Measurements from ENCODE around the gene SRC.

Gene SRC

DNA sequence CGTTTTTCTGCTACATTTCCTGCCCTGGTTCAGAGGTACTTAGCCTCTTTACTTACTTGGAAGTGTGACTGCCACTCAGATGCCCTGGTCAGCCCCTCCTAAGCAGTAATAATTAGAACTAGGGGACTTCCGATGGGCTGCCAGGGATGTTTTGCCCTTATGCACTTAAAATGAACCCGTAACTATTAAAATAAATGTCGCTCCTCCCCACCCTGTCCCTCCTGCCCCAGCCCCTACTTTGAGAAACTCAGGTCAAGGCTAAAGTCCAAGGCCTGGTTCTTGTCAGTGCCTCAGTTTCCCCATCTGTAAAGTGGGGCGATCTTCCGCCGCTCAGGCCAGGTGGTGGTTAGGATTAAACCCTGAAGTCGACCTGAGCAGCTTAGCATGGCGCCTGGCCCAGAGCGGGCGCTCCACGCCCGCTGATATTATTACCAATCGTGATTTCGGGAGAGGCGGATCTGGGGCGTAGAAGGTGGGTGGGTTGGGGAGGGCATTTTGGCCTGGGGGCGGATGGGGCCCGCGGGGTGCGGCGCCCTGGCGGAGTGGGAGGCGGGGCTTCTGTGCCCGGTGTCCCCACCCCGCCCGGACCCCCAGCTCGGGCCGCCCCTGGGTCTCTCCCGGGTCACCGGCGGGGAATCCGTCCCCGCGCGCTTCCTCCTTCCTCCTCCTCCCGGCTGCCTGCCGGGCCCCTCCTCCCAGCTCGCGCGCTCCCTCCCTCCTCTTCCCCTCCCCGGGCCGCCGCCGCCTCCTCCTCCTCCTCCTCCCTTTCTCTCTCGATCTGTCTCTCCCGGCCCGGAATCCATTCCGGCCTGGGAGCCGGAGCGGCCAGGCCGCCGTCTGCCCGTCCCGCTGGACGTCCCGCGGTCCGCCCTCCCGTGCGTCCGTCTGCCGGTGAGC lies at the start of gene SRC:
Gene SRC, plus strand, starts transcription at position 802 of the 897 bp plus-strand sequence. CDS start 38,014 bp downstream, outside the sequence.
- peaks cover 30% of the 10 kb centered on the region for H3K4me1 Mint-ChIP-seq (ENCODE audit: low read depth)
- H3K4me3 Mint-ChIP-seq: peak within 1 kb of the TSS; percentile 70
- no peaks in the 10 kb centered on the region for H3K9me3 Mint-ChIP-seq

GRCh38 chr20:37296371-37296770 lies 49.6 kb upstream of the SRC start:
- Mint-ChIP-seq H3K9me3 (no peaks in the 10 kb centered on the region), H3K4me3 (no peak overlapping the region), H3K4me1 (ENCODE audit: low read depth) (peaks cover 51% of the 10 kb centered on the region), H3K27me3 (no peaks in the 10 kb centered on the region), H3K27ac (no peak overlapping the region), H3K36me3 (ENCODE audit: low read depth) (peaks cover 47% of the 10 kb centered on the region)

More for the DNA sequence above, at the start of gene SRC:
- Mint-ChIP-seq H3K27me3 (no peaks in the 10 kb centered on the region), H3K36me3 (ENCODE audit: low read depth) (no peaks in the 10 kb centered on the region), H3K27ac (peak within 1 kb of the TSS; percentile 70)

DNA sequence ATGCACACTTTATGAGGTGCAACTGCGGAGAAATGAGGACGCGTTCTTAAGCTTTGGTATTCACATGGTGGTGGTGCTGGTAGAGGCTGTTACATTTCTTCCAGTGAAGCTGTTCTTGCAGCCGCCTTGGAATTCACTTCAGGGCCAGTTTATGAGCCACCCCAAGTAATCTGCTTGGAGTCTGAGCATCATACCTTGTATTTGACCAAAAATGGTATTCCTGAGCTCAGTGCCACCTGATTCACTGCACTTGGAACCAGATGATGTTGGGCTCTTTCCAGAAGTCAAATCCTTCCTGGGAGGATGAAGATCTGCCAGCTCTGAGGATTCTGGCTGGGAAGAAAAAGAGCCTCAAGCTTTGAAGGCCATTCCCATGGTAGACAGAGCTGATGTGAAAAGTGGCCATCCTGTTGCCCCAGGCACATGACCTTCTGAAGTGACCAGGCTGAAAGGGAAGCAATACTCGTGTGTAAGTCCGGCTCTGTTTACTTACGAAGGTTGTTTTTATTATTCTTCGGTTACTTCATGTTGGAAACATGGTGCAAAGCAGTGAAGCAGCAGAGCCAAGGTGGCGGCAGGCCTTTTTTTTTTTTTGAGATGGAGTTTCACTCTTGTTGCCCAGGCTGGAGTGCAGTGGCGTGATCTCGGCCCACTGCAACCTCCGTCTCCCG lies 48.7 kb upstream of the SRC start:
- H3K27me3 Mint-ChIP-seq: no peaks in the 10 kb centered on the region
- H3K4me3 Mint-ChIP-seq: no peak overlapping the region
- H3K9me3 Mint-ChIP-seq: no peaks in the 10 kb centered on the region
- H3K36me3 Mint-ChIP-seq (ENCODE audit: low read depth): peaks cover 47% of the 10 kb centered on the region
- peaks cover 44% of the 10 kb centered on the region for H3K4me1 Mint-ChIP-seq (ENCODE audit: low read depth)
- H3K27ac Mint-ChIP-seq: no peak overlapping the region

GRCh38 chr20:37298190-37298939 lies 47.6 kb upstream of the SRC start:
- Mint-ChIP-seq H3K27me3 (no peaks in the 10 kb centered on the region), H3K4me1 (ENCODE audit: low read depth) (peaks cover 38% of the 10 kb centered on the region), H3K4me3 (no peak overlapping the region), H3K36me3 (ENCODE audit: low read depth) (peaks cover 49% of the 10 kb centered on the region), H3K27ac (no peak overlapping the region), H3K9me3 (no peaks in the 10 kb centered on the region)

DNA sequence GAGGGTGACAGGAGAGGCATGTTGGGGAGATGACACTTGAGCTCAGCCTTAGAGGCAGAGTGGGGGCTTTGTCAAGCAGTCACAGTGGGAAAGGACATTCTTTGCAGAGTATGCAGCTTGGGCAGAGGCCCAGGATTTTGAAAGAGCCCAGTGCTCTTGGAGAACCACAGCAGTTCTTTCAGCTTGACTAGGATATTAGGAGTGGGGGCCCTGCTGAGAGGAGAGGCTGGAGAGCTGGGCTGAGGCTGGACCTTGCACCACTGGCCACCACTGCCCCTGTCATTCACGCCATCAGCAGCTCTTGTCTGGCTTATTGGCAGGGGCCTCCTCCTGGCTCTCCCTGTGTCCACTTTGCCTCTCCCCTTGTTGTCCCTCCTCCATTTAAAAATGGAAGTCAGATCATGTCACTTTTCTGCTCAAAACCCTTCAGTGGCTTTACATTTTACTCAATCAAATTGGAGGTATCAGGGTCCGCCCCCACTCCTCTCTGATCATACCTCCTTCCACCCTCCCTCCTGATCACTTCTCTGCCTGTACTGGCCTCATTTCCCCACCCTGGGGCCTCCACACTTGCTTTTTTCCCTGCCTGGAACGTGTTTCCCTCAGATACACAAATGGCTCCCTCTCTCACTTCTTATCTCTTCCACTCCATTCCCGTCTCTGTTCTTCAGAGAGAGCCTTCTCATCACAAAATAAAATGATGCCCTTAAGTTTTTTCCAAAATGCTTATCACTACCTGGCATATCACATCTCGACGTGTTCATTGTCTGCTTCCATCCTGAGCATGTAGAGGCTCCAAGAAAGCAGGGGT lies 46.0 kb upstream of the SRC start:
- Mint-ChIP-seq H3K27ac (peak overlapping the region; percentile 32), H3K4me3 (no peak overlapping the region), H3K36me3 (ENCODE audit: low read depth) (peaks cover 46% of the 10 kb centered on the region), H3K4me1 (ENCODE audit: low read depth) (peaks cover 23% of the 10 kb centered on the region), H3K27me3 (no peaks in the 10 kb centered on the region), H3K9me3 (no peaks in the 10 kb centered on the region)

- Mint-ChIP-seq H3K27ac (no peak overlapping the region), H3K4me3 (no peak overlapping the region), H3K4me1 (ENCODE audit: low read depth) (peaks cover 11% of the 10 kb centered on the region), H3K36me3 (ENCODE audit: low read depth) (peaks cover 49% of the 10 kb centered on the region), H3K9me3 (no peaks in the 10 kb centered on the region), H3K27me3 (no peaks in the 10 kb centered on the region)
Observed at GRCh38 chr20:37301120-37301519, 44.8 kb upstream of the SRC start.

- peaks cover 54% of the 10 kb centered on the region for H3K36me3 Mint-ChIP-seq (ENCODE audit: low read depth)
Observed at GRCh38 chr20:37301558-37301957, 44.4 kb upstream of the SRC start.

DNA sequence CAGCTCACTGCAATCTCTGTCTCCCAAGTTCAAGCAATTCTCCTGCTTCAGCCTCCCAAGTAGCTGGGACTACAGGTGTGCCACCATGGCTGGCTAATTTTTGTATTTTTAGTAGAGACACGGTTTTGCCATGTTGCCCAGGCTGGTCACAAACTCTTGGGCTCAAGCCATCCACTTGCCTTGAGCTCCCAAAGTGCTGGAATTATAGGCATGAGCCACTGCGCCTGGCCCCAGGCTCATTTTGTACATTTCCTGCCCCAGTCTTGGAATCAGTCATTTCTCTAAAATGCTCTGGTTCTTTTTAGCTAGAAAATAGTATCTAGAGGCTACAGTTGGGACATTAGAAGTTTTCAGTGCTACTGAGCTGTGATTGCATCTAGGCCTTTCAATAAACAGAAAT lies 43.0 kb upstream of the SRC start:
- no peak overlapping the region for H3K27ac Mint-ChIP-seq
- peaks cover 3% of the 10 kb centered on the region for H3K4me1 Mint-ChIP-seq (ENCODE audit: low read depth)
- H3K4me3 Mint-ChIP-seq: no peak overlapping the region
- peaks cover 55% of the 10 kb centered on the region for H3K36me3 Mint-ChIP-seq (ENCODE audit: low read depth)
- no peaks in the 10 kb centered on the region for H3K9me3 Mint-ChIP-seq
- H3K27me3 Mint-ChIP-seq: no peaks in the 10 kb centered on the region

More at GRCh38 chr20:37301558-37301957, 44.4 kb upstream of the SRC start:
- Mint-ChIP-seq H3K4me3 (no peak overlapping the region), H3K27ac (no peak overlapping the region), H3K4me1 (ENCODE audit: low read depth) (peaks cover 6% of the 10 kb centered on the region), H3K27me3 (no peaks in the 10 kb centered on the region), H3K9me3 (no peaks in the 10 kb centered on the region)

DNA sequence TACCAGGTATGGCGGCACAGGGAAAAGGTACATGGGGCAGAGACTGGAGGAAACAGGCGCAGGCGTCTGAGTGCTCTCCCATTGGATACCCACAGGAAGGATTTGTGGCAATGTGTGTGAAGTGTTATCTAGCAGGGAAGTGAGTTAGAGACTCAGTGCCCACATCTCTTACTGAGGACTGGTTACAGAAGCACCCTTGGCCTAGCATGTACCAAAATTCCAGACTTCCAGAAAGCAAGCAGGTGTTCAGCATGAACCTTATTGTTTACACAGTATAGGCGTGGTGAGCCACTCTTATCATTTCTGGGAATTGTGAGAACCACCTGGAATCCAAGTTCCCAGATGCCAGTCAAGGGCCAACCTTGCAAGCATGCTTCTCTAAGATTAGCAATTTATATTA lies 42.3 kb upstream of the SRC start:
- H3K27ac Mint-ChIP-seq: no peak overlapping the region
- H3K4me3 Mint-ChIP-seq: no peak overlapping the region
- H3K9me3 Mint-ChIP-seq: no peaks in the 10 kb centered on the region
- no peaks in the 10 kb centered on the region for H3K27me3 Mint-ChIP-seq
- H3K36me3 Mint-ChIP-seq (ENCODE audit: low read depth): peaks cover 57% of the 10 kb centered on the region
- H3K4me1 Mint-ChIP-seq (ENCODE audit: low read depth): peaks cover 3% of the 10 kb centered on the region

- Mint-ChIP-seq H3K4me3 (no peak overlapping the region), H3K36me3 (ENCODE audit: low read depth) (peaks cover 59% of the 10 kb centered on the region), H3K27ac (no peak overlapping the region), H3K4me1 (ENCODE audit: low read depth) (peaks cover 5% of the 10 kb centered on the region), H3K27me3 (no peaks in the 10 kb centered on the region), H3K9me3 (no peaks in the 10 kb centered on the region)
Observed at GRCh38 chr20:37305079-37305478, 40.9 kb upstream of the SRC start.

DNA sequence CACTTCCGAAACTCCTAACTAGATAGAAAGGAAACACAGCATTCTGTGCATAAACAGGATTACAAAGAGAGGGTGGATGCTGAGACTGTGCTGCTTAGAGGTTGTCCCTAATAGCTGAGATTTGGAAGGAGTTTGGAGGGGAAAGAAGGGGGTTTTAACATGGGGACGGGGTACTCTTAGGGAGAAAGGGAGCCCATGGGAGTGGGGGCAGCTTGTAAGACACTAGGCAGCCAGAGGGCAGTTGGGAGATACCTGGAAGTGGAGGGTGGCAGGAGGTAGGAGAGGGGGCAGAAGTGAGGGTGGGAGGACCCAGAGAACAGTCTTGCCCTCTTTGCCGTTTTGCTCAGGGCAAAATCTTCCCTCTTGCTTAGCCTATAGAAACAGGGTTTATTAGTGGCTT lies 40.1 kb upstream of the SRC start:
- no peaks in the 10 kb centered on the region for H3K27me3 Mint-ChIP-seq
- H3K4me3 Mint-ChIP-seq: no peak overlapping the region
- H3K9me3 Mint-ChIP-seq: no peaks in the 10 kb centered on the region
- peaks cover 5% of the 10 kb centered on the region for H3K4me1 Mint-ChIP-seq (ENCODE audit: low read depth)
- H3K27ac Mint-ChIP-seq: no peak overlapping the region
- H3K36me3 Mint-ChIP-seq (ENCODE audit: low read depth): peaks cover 58% of the 10 kb centered on the region

GRCh38 chr20:37308086-37309050 lies 37.6 kb upstream of the SRC start:
- peak overlapping the region; percentile 22 for H3K27ac Mint-ChIP-seq
- H3K9me3 Mint-ChIP-seq: no peaks in the 10 kb centered on the region
- peaks cover 8% of the 10 kb centered on the region for H3K4me1 Mint-ChIP-seq (ENCODE audit: low read depth)
- peaks cover 48% of the 10 kb centered on the region for H3K36me3 Mint-ChIP-seq (ENCODE audit: low read depth)
- H3K27me3 Mint-ChIP-seq: no peaks in the 10 kb centered on the region
- no peak overlapping the region for H3K4me3 Mint-ChIP-seq

DNA sequence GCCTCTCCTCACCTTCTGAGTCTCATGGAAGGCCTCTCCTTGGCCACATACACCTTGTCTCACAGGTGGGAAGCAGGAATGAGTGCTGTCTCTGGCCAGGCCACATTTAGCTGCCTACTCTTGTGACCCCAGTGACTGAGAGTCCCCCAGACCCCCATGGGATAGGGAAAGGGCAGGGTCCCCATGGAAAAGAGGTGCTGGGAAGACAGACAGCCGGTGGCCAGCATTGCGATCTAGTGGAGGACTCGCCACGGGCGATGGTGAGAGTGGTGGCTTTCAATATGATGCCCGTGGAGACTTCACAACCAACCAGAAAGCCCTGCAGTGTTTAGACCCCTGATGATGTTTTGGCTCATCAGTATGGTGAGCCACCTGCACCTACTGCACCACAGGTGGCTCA lies 36.6 kb upstream of the SRC start:
- Mint-ChIP-seq H3K4me3 (no peak overlapping the region), H3K36me3 (ENCODE audit: low read depth) (peaks cover 42% of the 10 kb centered on the region), H3K27me3 (no peaks in the 10 kb centered on the region), H3K9me3 (no peaks in the 10 kb centered on the region), H3K4me1 (ENCODE audit: low read depth) (peaks cover 15% of the 10 kb centered on the region), H3K27ac (no peak overlapping the region)

Data from stimulated activated naive CD8-positive, alpha-beta T cell treated with anti-CD3 and anti-CD28 coated beads, Interleukin-15, Interleukin-2, amounts not matched to agents 100 ng/mL and 50 ng/mL, for 24 hours (primary cell).